ENCODE results near the gene IRS1.

- TF ChIP-seq POLR2A (IDR thresholded peaks at IDR 0.05) = no peak
- no peak for TF ChIP-seq CTCF (IDR thresholded peaks at IDR 0.05)
- no peak for TF ChIP-seq POLR2AphosphoS5 (IDR thresholded peaks at IDR 0.05; ENCODE audit: insufficient read depth in 1 of 2, low read depth in 1 of 2)
These were observed 55.7 kb downstream of the IRS1 start for GRCh38 chr2:226743915-226744314.

All from vagina (tissue), 2 donors.